ENCODE measurements around the gene RIIAD1.
A peak's percentile ranks its signal among the peaks of the same experiment; 100 is the strongest.
"Not testable (repeated sequence)": the region's sequence is repeated elsewhere in the genome, so short reads cannot be mapped to it uniquely, and the experiment has no call there.

Gene RIIAD1

DNA sequence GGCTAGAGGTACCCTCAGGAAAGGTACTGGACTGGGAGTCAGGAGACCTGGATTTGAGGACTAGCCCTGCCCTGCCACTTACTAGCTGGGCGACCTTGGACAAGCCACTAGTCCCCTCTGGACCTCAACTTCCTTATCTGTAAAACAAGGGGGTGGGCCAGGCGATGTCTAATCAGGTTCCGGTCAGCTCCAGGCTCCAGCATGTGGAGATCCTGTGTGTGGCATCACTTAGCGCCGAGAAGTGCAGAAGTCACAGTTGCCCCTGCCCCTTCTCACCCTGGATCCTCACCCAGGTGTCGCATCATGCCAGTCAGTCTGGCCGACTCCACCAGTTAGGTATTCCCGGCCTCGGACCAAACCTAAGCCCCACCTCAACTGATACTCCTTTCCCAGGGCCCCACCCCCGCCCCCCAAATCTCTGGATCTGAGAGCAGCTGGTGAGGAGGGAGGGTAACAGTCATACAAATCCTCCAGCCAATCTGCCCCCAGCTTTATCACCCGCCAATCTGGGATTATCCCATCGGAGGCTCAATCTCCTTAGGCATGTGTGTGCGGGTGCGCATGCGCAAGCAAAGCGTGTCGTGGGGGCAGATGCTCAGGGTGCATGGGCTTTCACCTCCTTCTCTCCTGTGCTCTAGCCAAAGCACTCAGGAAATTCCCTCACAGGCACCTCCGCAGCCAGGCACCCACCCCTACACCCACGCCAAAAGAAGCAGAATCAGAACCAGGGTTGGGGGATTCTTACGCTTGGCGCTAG, 10.1 kb upstream of the RIIAD1 start:
- DNase-seq: no peak

DNA sequence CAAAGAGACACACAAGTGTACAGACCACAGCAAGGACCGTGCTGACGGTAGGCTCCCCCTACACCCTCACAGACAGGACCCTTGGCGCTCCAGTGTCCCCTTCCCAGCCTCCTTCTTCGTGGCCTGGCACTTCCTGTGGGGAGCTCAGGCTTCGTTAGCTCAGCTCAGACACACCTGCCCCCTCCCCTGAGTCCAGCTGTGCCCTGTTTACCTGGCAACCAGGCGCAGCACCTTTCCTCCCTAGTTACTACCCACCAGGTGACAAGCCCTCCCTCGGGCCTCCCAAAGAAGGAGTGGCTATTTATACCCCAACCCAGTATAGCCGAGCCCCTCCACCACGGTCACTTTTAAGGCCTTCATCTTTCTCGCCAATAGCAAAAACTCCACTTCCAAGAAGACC, 9.4 kb upstream of the RIIAD1 start:
- no peak for DNase-seq

DNA sequence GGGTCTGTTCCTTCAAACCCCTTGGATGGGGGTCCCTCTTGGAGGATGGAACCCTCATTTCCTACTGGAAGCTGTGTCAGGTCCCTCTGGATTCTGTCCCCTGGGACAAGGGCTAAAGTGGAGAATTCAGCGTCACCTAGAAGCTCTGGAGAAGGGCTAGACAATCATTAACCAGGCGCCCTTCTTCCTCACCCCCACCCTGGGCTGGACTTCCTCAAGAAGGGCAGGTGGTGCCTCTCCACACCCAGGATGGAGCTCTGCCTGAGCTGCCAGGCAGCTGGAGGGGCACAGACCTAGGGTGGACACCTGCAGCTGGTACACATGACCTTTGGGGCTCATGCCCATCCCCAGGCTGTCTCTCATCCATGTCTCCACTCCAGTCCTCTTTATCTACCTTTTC, 8.3 kb upstream of the RIIAD1 start:
- no peak for DNase-seq

DNA sequence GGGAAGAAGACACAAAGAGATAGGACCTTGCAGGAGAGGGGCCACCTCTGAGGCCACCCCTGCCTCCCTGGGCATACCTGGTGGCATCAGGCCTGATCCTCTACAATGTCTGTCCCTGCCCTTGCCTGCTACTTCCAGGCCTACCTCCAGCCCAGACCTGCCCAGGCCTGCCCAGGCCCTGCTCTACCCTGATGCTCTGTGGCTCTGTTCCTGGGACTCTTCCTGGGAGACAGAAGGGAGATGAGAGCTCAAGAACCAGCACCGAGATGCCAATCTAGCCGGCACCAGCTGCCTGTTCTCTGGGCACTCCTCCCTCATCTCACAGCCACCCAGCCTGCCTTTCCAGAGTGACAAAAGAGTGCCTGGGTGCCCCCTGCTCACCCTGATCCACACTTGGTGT, 7.4 kb upstream of the RIIAD1 start:
- DNase-seq: peak; percentile 24

DNA sequence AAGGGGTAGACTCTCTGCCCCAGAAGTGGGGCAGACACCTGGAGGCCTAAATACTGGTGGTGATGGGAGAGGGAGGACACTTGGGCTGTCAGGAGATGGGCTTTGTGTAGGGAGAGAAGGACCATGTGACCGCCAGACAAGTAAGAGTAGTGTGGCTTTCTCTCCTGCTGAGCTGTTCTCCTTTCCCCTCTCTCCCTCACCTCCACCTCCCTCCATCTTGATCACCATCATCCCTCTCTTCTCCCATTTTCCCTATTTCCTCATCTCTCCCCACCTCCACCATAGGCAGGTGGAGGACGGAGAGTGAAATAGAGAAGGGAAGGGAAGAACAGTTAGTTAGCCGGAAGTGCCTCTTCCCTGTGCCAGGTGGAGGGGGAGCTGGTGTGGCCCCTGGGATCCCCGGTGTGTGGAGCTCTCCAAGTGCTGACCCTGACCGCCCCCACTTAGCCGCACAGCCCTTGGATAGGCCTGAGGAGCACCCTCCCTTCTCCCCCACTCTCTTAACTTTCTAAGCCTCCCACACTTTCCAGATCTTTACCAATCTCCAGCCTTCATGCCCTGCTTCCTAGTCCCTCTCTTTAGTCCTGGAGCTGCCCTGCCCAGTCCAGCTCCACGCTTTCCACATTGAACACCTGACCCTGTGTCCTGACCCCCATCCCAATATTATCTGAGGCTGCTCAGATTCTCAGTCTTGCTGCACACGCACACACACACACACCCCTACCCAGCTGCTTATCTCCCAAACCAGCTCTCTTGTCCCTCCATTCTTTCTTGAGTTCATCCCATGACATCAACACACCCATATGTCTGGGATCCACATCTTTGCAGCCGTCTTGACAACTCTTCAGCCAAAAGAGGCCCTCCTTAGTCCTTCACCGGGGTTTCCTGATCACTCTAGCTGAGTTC, 6.2 kb upstream of the RIIAD1 start:
- no peak for DNase-seq

DNA sequence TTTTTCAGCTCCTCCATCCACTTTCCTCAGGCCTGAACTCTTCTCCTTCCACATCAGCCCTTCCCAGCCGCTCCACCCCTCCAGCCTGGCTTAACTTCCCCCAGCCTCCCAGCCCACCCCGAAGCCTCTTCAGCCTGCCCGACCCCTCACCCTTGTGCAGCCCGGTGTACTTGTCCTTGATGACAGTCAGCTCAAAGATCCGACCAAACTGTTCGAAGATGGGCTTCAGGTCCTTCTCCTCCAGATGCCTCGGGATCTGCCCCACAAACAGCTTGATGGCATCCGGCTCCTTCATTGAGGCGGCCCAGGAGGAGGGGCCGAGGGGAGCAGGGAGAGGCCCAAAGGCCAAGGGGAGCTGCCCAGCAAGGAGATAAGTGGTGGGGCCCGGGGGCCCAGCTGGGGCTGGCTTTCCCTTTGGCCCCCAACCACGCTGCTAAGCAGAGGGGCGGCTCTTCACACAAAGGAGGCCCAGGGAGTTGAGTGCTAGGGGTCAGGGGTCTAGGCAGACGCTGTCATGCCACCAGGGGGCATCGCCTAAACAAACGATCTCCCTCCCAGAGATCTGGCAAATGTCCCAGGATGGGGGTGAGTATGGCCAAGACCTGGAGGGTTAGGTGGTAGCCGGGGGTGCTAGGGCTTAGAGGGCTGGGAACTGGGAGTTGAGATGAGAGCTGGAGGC, 5.5 kb upstream of the RIIAD1 start:
- no peak for DNase-seq

DNA sequence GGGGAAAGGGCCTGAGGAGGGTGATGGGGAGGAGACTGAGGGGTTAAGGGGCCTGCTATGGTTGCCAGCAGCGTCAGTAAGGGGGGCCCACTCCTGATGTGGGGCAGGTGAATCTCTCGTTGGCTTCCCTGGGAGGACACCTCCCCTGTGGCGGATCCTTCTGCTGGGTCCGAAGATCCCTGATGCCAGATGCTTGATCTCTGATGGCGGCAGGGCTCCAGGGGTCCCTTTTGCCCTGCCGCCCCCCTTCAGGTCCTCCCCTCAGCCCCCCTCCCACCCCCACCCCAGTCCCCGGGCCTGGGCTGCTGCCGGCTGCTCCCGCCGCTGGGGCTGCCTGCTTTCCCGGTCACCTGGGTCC, 4.9 kb upstream of the RIIAD1 start:
- no peak for DNase-seq

DNA sequence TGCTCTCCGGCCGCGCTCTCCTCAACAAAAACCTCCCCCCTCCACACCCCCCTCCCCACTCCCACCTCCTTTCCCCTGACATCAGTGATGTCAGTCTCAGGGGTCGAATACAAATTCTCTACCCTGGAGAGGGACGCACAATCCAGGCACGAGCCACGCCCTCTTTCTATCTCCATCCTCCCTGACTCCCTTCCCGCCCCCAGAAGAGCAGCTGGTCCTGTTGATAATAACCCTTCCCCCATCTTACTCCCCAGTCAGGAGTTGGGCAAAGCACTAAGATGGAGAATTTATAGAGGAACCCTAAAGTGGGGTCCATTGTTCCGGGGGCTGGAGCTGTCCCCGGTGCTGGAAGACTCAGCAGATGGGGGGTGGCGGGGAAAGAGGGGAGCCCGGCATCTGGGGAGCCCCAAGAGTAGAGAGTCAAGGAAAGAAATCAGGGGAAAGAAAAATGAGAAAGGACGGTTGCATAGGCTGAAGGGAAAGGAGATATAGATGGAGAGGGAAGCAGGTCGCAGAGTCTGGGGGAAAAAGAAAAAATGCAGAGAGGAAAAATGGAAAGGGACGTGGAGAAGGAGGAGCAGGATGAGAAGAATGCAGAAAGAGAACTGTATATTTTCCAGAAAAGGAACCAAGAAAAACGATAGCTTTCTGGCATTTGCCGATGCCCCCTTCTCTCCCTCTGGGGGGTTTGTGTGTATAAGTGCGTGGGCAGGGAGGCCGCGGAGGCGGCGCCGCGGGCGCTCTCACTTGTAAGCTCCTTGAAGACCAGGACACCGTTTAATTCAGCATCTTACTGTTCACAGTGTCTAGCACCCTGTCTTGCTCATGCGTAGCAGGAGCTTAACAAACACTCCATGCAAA, 4.3 kb upstream of the RIIAD1 start, which contains the start of gene CELF3:
Gene CELF3 (minus strand): TSS at position 33 of the 861 bp plus-strand sequence. CDS start 783 bp downstream, outside the sequence.
- DNase-seq: peak; percentile 83

DNA sequence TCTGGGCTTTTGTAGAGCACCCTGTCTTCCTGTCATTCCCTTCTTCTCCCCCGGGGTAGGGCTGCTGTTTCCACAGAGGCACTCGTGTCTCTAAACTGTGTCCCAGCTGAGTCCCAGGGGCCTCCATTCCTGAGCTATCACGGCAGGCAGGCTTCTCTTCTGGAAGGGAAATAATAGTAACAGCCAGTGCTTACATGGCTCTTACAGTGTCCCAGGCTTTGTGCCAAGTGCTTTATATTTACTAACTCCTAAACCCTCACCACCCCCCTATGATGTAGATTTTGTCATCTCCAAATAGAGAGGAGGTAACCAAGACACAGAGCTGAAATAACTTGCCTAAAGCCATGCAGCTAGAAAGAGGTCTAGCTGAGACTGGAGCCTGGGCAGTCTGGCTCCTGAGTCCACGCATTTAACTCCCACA, 3.3 kb upstream of the RIIAD1 start:
- DNase-seq: no peak

DNA sequence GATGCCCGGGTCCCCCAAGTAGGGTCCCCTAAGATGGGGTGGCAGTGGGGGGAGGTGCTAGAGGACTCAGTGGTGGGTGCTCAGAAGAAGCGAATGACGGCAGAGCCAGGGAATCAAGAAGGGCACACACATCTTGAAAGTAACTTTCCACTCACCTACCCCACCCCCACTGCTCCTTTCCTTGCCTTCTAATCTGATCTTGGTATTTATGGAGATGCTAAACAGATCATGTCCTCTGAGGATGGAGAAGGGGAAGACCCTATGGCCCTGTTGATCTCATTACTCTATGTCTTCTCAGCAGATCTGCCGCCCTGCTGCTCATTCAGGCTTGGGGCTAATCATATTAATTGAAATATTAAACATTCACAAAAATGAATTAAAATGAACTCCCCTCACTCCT, 2.7 kb upstream of the RIIAD1 start:
- DNase-seq: no peak

DNA sequence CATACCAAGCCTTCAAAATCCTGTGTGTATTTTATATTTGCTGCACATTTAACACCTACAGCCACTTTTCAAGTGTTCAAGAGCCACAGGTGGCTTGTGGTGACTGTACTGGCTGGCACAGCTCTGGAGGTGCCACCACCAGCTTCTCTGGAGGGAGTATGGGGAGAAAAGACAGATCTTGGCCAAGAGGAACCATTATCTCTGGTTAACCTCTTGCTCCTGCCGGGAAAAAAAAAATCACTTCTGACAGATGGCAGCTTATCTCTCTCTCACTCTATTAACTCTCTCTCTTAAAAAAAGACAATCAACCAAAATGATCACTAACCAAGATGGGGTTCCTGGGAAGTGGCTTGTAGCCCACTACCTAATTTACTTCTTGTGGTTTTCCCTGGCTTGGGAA, 1.2 kb upstream of the RIIAD1 start:
- no peak for DNase-seq

DNA sequence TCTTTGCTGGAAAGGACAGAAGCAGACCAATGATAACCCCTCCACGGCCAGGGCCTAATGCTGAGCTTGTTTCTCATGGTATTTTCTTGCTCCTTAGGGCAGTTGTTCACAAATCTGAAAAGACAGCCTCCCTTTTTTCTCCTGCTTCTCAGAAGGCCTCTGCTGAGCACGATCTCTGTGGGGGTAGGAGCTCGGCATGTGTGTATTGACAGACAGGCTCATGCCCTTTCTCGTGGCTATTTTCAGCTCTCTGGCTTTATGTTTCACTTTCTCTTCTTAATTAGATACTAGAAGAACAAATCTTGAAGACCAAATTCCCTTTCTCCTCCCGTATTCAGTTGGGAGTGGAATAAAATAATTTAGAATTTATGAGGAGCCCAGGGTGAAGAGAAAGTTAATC, 768 bp upstream of the RIIAD1 start:
- DNase-seq: no peak

DNA sequence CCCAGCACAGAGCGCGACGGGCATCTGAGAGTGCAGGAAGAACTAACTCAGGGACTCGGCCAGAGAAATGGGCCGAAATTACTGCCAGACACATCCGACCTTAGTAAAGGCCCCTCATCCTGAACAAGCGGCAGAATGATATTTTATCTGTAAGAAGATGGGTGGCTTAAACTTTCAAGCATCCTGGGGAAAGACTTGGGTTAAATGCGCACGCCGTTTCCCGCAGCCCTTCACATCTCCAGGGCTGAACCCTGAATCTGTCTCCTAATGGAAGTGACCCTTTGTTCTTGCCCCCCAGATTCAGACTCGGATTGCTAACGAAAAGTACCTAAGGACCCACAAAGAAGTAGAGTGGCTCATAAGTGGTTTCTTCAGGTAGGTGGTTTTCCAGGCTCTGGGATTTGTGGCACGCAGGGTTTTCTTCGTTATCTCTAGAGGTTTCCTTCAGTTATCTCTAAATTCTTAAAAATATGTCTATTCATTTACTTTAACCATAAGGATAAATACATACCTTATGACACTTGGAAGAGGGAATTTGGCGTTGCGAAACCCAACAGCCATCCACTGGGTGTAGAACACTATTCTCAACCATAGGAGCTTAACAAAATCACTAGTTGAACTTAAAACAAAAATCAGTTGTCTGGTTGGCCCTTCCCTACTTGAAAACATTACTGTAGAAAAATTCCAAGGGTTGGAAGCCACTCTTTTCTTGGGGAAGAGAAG, 627 bp downstream of the RIIAD1 start:
- no peak for DNase-seq

DNA sequence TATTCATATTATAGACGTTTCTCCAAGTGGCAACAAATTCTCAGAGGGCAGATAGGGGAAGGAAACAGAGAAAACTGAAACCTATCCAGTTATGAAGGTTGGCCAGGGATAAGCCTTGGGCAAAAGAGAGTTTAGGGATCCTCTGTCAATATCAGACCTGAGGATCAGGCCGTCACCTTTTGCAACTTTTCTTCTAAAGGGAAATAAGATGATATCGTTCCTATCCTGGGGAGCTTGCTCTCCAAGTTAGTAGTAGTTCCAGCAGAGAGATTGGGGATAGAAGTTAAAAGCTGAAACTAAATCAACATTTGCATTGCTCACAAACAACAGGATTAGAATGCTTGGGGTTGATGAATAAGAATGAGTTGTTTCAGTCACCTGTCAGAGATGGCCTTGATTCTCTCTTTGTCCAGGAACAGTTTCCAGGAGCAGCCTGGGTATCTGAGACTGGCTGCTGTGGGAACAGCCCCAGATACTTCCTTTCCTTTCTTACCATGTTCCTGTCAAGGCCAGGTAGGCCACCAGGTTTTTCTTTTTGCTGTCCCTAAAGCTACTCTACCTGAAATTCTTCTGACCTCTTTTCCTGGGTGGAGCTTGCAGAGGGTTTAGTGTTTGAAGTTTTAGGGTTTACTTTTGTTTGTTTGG, 2.5 kb downstream of the RIIAD1 start:
- no peak for DNase-seq

DNA sequence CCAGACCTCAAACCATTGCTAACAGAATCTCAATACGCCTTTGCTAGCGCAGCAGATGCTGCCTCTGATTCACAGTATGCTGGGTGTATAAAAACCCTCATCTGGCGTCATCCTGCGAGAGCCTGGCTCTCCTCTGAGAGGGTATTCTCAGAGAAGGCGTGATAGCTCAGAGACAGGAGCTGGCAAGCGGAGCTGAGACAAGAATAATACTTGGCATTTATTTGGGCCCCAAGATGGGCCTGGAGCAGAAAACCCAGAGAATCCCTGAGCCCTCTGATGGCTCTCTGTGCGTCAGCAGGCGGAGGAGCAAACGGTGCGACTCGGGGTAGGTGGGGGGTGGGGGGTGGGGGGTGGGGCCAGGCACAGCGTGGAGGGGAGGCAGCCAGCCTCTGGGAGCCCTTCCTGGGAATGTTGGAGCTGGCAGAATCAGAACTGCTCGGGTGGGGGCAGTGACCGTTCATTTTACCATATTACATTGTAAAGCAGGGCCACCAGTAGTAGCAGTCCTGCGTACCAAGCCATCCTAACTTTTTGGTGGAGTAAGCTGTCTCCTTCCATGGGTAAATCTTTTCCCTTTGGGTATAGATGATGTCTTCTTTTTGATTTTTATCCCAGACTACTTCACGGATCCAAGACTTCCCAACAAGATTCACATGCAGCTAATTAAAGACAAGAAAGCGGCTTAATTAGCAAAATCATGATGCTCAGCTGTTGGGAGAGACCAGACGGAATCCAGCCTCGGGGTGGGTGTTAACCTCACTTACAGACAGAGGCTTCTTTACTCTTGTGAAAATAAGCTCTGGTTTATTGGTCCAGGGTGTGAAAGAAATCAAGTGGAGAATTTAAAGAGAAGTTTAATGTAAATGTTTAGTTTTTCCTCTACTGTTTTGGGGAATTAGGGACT, 7.1 kb downstream of the RIIAD1 start:
- no peak for DNase-seq

DNA sequence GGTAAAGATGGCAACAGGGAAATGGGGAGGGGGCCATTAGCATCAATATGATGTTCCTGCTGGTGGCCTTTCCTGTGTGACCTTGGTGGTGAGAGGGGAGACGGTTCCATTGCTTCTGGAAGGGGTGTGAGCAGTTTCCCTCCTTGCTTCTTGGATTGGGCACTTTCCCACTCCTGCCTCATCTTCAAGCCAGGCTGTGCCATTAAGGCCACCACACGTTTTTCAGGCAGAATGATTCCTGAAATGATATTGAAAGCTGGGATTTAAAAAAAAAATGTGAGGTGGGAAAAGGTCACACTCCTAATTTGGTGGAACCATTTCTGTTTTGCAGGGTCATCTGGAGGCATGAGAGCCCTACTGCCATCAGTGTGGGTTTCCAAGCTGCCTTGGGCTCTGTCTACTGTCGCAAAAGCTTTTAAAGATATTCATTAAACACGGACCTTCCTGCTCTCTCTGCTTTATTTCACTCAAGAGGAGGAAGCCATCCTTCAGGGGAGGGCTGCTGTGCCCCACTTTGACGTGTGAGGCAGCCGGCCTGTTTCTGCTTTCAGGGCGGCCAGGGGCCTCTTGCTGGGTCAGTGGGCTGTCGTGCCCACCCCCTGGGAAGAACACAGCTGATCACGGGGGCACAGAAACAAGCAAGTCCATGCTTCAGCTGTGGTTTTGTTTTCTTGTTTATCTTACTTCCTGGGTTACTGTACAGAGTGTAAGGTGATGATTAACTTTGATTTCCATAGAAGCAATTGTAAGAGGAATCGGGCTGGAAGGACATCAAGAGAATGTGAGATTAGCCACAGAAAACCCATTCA, 8.0 kb downstream of the RIIAD1 start:
- DNase-seq: no peak

DNA sequence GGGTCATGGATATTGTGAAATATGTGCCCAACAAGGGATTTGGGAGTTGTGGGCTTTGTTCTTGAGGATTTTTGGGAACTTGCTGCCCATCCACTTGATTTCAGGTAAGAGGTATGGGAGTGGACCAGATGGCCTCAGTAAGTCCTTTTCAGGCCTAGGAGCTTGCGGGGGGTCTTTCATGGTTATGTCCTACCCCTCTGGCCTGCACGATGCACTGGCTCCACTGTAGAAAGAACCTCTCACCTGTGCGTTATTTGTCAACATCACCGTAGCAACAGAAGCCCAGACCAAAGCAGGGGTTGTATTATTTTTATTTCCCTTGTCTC, 8.6 kb downstream of the RIIAD1 start:
- no peak for DNase-seq

DNA sequence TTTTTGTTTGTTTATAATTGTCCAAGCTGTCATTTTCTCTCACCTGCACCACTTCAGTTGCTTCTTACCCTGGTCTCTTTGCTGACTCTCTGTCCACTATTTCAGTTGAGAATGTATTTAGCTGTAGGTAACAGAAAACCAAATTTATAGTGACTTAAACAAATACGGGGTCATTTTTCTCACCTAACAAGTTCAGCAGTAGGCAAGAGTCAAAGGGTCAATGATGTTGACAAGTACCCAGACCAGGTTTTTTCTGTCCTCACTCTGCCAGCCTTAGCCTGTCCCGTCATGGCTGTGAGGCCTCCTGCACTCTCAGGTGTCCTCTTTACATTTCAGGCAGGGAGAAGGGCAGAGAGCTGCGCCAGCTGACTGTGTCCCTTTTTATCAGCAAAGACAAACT, 11.8 kb downstream of the RIIAD1 start:
- DNase-seq: no peak

DNA sequence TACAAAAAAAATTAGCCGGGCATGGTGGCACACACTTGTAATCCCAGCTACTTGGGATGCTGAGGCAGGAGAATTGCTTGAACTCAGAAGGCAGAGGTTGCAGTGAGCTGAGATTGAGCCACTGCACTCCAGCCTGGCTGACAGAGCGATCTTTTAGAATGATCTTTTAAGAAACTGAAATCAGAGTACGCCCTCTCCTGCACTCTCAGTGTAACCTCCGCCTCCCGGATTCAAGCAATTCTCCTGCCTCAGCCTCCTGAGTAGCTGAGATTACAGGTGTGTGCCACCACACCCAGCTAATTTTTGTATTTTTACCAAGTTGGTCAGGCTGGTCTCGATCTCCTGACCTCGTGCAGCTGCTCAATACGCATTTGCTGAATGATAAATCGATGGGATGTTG, 12.7 kb downstream of the RIIAD1 start:
- not testable (repeated sequence) for DNase-seq

DNA sequence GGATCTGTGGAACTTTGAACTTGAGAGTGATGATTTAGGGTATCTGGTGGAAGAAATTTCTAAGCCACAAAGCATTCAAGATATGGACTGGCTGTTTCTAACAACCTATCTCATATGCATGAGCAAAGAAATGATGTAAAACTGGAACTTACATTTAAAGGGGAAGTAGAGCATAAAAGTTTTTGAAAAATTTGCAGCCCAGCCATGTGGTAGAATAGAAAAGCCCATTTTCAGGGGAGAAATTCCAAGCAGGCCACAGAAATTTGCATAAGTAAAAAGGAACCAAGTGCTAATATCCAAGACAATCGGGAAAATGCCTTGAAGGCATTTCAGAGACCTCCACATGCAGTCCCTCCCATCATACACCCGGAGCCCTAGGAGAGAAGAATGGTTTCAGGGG, 15.7 kb downstream of the RIIAD1 start:
- DNase-seq: no peak

Measured in DMS 273 treated with DMSO at 0.1 percent for 48 hours (cell line).